EH (cell line): ENCODE results near the gene UPP2.

Experiments
- DNase-seq: peaks from one replicate; pipeline ENCODE4 v3.0.0-alpha.2; 2015; ENCODE audit warnings: low read depth

The UPP2 gene

GRCh38 chr2:158104903-158105302 lies 3.2 kb downstream of the UPP2 start:
- DNase-seq = no peak

- DNase-seq = no peak
These were observed 11.3 kb downstream of the UPP2 start for GRCh38 chr2:158112992-158113391.

DNA sequence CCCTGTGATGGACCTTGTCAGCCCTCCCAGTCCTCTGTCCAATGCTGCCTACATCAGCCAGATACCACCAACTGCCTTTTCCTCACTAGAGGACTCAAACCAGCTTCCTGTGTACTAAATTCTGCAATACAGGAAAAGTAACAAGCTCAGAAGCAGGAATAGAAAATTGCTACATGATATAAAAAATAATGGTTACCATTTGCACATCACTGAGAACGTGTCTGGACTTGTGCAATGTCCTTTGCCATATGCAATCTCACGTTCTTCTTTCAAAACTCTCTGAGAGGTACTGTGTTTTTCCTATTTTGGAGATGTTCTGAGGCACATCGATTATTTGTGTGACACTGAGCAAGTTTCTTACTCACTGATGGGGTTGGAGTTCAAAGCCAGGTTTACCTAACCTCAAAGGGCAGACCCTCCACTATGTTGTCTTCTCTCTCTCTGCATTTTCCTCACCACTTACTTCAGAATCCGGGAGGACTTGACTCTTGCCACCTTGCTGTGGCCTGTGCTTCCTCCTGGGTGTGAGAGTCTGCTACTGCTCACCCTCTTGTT lies 12.1 kb downstream of the UPP2 start:
- no peak for DNase-seq

DNA sequence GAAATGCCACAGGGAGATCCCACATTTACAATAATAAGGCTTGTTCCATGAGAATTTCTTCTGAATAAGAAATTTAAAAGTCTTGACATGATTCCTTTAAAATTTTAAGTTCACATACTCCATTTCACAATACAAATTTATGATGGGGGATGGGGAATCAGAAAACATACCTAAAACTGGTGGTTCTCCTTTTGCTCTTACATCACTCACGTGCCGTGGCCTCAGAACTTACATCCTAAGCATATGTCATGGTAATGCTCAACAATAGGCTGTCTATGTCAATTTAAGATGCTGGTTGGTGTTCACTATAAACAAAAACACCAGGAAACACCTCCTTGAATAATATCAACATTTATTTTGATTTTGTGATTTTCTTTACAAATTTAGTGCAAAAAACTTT lies 12.8 kb downstream of the UPP2 start:
- no peak for DNase-seq

DNA sequence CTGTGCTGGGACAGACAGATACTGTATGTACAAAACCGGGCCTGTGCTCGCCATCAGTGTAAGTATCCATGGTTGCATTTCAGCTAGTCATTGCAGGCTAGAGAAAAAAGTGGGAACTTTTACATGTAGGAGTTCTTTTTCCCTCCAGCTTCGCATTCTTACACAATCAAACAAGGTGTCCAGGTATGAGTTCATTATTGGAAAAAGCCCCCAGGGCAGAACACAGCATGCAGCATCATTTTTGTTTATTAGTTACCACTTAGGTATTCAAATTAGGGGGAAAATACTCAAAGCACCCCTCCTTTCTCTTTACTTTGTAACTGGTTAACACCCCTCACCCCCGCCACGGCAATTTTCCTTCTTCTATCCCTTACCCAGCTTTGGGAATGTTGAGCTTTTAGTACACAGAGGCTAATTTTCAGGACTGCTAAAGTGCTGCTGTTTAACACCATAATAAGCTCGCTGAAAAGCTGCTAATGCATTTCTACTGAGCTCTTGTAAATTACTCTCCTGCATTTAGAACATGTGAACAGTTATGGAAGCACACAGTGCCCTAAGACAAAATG lies 13.6 kb downstream of the UPP2 start:
- DNase-seq = no peak

DNA sequence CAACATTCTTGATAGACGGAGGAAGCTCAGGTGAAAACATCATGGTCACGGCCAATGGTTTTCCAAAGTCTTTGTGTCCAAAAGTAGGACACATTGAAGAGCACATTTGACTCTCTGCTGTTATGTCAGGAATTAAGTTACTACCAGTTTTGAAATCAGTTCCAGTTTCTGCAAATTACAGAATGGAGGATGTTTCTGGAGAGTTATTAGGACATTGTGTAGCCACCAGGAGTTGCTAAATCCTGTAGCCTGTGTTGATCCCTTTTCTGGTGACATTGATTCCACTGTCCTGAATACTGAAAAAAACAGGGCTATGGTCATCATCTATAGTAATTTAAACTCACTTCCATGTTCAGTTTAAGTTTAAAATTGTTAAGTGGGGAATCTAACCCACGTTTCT lies 15.3 kb downstream of the UPP2 start:
- DNase-seq = no peak

GRCh38 chr2:158120102-158120501 lies 18.4 kb downstream of the UPP2 start:
- DNase-seq = no peak

DNA sequence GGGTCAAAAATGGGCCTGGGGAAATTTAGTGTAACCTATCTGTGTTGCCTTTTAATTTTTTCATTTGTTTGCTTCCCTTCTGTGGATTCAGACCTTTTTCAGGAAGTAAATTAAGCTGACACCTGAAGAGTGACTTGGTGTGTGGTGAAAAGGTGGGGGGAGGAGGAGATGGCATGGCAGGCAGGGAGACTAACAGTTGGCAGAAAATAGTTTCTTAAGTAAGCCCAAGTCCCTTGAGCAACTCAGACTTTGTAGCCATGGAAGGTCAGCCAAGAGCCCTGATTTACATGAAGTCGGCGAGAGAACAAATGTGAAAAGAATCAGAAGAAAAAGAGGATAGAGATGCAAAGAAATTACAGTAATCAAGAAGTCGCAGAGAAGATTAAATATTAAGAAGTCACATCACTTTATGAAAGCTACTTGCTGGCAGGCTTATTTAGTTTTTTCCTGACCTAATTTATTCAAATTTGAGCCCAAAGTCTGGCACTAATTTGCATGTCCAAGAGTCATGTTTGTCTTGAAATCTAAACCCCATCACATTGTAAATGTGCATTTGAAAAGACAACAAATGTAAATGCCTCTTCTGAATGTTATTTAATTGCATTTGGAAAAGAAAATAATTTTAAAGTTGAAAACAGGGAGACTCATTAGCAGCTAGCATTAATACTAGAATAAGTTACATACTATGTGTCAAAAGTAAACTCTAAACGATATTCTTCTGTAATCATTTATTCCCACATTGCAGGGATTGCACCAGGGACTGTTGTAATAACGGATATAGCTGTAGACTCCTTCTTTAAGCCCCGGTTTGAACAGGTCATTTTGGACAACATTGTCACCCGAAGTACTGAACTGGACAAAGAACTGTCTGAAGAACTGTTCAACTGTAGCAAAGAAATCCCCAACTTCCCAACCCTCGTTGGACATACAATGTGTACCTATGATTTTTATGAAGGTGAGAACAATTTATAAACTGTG lies 19.3 kb downstream of the UPP2 start:
- DNase-seq = no peak

- DNase-seq = no peak
These were observed 23.2 kb downstream of the UPP2 start for GRCh38 chr2:158124896-158125295.

- no peak for DNase-seq
These were observed 24.3 kb downstream of the UPP2 start for GRCh38 chr2:158125756-158126498.

GRCh38 chr2:158127380-158127804 lies 25.7 kb downstream of the UPP2 start:
- no peak for DNase-seq

- peak; percentile 2 for DNase-seq
These were observed 26.7 kb downstream of the UPP2 start for GRCh38 chr2:158128168-158128973.

DNA sequence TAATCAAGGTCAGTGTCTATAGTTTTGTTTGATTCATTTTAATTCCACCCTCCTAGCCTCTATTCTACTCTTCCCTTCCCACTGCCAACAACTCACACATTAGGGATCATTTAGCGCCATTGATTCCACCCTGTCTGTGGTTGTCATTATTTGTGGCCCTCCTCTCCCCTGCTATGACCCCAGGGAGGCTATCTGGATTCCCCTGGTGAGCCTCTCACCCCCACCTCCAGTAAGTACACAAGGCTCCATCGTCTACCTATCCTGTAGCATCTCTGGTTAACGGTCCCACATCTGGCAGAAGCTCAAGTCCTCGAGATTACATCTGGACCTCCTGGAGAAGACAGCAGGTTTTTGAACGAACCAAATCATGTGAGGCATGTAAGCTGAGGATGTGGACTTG lies 27.4 kb downstream of the UPP2 start:
- no peak for DNase-seq

DNA sequence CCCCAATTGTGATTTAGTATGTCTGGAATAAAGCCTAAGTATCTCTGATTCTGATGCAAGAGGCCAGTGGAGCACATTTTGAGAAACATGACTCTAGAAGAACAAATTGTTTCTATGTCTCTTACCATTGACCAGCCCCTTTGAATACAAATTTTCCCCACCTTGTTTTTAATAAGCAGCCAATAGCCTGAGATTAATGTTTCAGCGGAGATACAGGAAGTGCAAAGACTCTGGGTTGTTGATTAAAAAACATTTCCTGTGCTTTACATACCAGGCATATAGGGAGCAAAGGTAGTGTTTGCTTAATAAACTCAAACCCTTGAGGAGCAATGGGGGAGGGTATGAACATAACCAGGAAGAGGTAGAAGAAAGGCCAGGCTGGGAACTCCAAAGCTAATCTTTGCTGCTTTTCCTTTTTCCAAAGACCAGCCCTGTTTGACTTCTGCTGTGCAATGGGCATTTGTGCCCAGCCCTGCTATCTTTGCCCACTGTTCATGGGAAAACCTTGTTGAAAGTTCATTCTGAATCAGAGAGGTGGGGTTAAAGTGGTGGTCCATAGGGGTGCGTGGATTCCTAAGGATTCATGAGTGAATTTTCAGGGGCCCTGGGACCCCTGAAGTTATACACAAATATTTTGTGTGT lies 29.3 kb downstream of the UPP2 start:
- DNase-seq = no peak

GRCh38 chr2:158131483-158131912 lies 29.8 kb downstream of the UPP2 start:
- DNase-seq = no peak

GRCh38 chr2:158131919-158132566 lies 30.4 kb downstream of the UPP2 start:
- no peak for DNase-seq

- DNase-seq = no peak
These were observed 32.4 kb downstream of the UPP2 start for GRCh38 chr2:158134055-158134454.

GRCh38 chr2:158134655-158135054 lies 33.0 kb downstream of the UPP2 start:
- DNase-seq = no peak

DNA sequence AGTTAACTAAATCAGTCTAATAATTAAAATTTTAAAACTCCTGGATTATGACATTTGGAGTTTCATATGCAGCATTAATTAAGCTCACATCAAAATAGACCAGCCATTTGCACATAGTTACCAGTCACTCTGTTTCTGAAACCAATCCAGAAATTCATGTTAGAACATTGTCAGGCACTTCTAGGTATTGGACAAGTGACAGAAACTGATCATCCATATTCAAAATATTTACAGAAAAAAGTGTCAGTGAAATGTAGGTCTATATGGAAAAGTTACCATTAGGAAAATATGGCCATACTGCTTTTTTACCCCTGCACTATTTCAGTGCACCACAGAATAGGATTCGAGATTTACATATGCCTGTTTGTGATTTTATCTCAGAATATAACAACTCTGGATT lies 33.4 kb downstream of the UPP2 start:
- no peak for DNase-seq

DNA sequence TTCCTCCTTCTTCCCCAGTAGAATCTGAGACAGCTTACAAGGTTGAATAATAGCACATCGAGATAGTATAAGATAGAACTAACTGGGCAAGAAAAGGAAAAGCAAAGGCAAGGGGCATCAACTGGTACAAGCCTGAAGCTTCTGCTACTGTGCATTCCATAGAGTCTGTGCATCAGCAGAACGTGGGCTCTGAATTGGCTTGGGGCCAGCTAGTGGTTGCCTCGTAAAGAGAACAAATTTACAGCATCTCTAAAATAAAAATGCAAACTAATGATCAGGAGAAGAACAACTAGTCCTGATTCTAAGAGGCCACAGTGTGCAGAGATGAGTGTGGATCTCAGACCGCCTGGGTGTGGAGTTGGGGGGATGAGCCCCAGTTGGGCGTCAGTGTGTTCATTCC lies 36.6 kb downstream of the UPP2 start:
- DNase-seq = peak; percentile 3

DNA sequence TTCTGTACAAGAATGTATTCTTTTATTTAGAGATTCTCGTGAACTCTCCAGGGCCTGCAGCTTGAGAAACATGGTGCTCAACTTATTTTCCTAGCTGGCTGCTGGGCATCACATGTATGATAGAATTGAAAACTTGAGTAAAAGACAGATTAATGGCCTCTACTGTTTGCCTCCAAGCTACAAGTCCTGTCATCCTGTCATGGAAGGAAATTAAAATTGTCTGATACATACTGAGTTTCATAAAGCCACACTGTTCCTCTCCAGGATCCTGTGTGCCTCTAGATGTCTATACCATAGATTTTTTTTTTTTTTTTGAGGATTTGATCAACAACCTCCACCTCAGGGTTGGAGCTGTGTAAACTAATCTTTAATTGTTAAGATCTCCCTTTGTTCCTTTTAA lies 38.5 kb downstream of the UPP2 start:
- no peak for DNase-seq
